HUES48 (cell line): ENCODE results near the gene NFIB.

Experiments
- H3K27ac ChIP-seq: one replicate; pipeline ENCODE4 v1.7.0; 2013; ENCODE audit warnings: low read depth, low read length, inconsistent platforms
- H3K27me3 ChIP-seq: 2 replicates; pipeline ENCODE4 v1.6.1; 2013; ENCODE audit warnings: mild to moderate bottlenecking, low read length; ENCODE audit not compliant: control insufficient read depth, insufficient read depth
- H3K36me3 ChIP-seq: 2 replicates; pipeline ENCODE4 v1.6.1; 2013; ENCODE audit warnings: low read length; ENCODE audit not compliant: control insufficient read depth, insufficient read depth
- H3K4me1 ChIP-seq: 2 replicates; pipeline ENCODE4 v1.6.1; 2013; ENCODE audit warnings: mild to moderate bottlenecking, low read length; ENCODE audit not compliant: control insufficient read depth, insufficient read depth
- H3K4me3 ChIP-seq: 2 replicates; pipeline ENCODE4 v1.5.1; 2013; ENCODE audit warnings: mild to moderate bottlenecking, low read depth, low read length
- H3K9ac ChIP-seq: 2 replicates; pipeline ENCODE4 v1.6.1; 2013; ENCODE audit warnings: mild to moderate bottlenecking, low read depth, low read length, moderate library complexity
- H3K9me3 ChIP-seq: 2 replicates; pipeline ENCODE4 v1.6.1; 2013; ENCODE audit warnings: low read length; ENCODE audit not compliant: control insufficient read depth, insufficient read depth

Gene NFIB

DNA sequence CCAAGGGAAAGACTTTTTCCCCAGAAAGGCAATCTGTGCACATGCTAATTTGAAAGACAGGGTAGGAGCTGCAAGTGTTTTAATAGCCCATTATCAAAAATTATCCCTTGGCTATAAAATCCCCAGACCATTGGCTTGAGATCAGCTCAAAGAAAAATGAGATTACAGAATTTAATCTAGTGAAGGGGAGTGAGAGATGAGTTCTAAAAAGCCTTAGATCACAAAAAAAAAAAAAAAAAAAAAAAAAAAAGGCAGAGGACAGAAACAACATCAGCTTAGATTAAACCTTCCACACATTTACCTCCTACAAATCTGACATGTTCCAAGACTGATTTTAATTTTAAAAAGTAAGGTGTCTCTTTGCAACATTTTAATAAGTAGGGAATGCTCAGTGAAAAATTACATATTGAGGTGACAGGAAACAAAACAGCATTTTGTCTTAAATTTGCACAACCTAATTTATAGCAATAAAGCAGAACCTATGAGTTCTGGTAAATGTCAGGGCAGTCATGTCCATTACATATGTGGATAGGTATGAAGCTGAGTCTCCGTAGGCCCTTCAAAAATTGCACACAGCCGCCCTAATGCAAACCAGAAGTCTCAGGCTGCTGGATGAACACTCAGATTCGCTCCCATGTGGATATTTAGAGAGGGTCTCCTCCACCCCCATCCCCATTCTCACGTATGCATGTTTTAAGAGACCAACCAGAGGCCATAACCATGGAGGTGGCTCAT, 43.4 kb downstream of the NFIB start:
- no peak overlapping the region for H3K27ac ChIP-seq
- no peak overlapping the region for H3K4me3 ChIP-seq
- H3K4me1 ChIP-seq: peaks cover 50% of the 10 kb centered on the region

DNA sequence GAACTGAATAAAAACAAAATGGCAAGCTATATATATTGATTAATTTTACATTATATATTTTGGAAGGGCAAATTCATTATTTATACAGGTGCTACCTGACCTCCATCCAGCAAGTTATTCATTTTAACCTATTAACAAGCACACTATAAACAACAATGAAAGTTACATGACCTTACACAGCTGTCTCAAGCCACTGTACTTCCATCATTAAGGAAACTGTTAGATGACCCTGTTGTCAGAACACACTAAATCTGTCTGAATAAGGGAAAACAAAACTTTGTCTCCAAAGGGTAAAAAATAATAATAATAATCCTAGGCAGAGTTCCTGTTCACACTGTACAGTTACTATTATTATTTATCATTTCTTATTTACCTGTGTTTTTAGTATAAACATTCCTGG, 44.0 kb downstream of the NFIB start:
- H3K9ac ChIP-seq: no peak overlapping the region
- H3K27ac ChIP-seq: no peak overlapping the region
- H3K4me1 ChIP-seq: peaks cover 44% of the 10 kb centered on the region
- no peaks in the 10 kb centered on the region for H3K36me3 ChIP-seq
- no peaks in the 10 kb centered on the region for H3K27me3 ChIP-seq
- no peak overlapping the region for H3K4me3 ChIP-seq
- no peaks in the 10 kb centered on the region for H3K9me3 ChIP-seq

More for the DNA sequence above, 43.4 kb downstream of the NFIB start:
- no peaks in the 10 kb centered on the region for H3K27me3 ChIP-seq
- H3K9ac ChIP-seq: no peak overlapping the region
- no peaks in the 10 kb centered on the region for H3K9me3 ChIP-seq
- no peaks in the 10 kb centered on the region for H3K36me3 ChIP-seq

DNA sequence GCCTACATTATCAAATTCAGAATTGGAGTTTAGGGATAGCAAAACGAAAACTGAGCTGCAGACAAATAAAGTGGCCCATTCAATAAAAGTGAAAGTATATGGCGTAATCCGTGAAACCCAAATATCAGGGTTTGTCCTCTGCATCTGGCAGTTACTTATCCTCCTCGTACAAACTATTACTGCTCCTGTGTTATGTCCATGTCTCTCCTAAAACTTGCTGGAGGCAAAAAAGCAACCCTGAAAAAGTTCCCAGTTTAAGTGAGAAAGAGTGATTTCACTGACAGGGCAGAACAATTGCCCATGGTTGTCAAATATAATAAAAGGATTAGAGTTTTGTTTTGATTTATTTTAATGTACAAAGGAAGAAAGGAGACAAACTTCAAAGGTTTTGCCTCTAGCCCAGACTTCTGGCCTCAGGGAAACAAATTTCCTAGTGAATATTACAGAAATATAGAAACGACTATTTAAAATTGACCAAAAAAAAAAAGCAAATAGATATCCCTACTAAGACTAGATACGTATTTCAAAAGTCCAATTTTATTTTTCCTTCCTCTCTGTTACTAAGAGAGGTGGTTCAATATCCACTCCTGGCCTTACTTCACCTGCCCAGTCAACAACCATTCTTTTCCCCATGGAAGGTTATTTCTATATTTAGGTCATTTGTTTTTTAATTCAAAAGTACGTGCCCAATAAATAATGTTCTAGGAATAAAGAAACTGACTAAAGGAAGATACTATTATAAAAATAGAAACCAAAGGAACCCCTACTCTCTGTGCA, 50.0 kb downstream of the NFIB start:
- Histone ChIP-seq H3K27me3 (no peaks in the 10 kb centered on the region), H3K36me3 (no peaks in the 10 kb centered on the region), H3K9me3 (no peaks in the 10 kb centered on the region), H3K4me1 (no peaks in the 10 kb centered on the region), H3K4me3 (no peak overlapping the region), H3K27ac (no peak overlapping the region), H3K9ac (no peak overlapping the region)

DNA sequence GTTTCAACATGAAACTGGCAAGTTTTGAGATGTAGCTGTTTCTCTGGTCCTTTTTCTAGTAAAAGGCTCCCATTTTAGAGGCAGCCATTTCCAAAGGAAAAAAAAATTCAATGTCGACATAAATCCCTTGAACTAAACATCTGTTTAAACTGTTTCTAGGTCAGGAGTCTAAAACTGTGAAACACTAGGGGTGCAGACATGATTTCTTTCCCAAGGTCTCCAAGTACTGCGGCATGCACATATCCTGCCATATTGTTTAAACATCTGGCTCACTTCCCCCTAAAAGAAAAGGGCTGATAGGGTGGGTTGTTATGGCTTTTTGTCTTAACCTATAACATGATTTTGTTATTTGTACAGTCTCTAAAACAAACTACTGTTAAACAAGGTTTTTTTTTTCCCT, 51.1 kb downstream of the NFIB start:
- H3K4me1 ChIP-seq: no peaks in the 10 kb centered on the region
- H3K9ac ChIP-seq: no peak overlapping the region
- no peaks in the 10 kb centered on the region for H3K36me3 ChIP-seq
- H3K9me3 ChIP-seq: no peaks in the 10 kb centered on the region
- H3K27me3 ChIP-seq: no peaks in the 10 kb centered on the region
- no peak overlapping the region for H3K4me3 ChIP-seq
- H3K27ac ChIP-seq: no peak overlapping the region

DNA sequence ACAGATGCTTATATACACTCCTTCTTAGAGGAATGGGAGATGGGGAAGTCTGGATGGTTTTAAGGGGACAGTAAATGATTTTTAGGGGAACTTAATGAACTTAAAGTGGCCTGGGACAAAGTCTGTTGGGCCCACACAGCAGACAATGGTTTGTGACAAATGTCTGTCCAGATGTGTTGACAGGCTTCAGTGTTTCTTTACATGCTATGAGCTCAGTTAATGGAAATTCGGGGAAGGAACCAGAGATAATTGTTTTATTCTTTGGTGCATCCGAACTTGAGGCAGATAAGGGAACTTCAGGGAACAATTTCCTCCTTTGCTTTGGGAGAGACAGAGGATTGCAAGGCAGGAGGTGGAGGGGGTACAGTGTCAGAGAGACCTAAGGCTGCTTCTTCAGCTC, 52.3 kb downstream of the NFIB start:
- no peak overlapping the region for H3K27ac ChIP-seq
- no peak overlapping the region for H3K4me3 ChIP-seq
- no peak overlapping the region for H3K9ac ChIP-seq
- H3K4me1 ChIP-seq: no peaks in the 10 kb centered on the region
- H3K9me3 ChIP-seq: no peaks in the 10 kb centered on the region
- no peaks in the 10 kb centered on the region for H3K27me3 ChIP-seq
- no peaks in the 10 kb centered on the region for H3K36me3 ChIP-seq

DNA sequence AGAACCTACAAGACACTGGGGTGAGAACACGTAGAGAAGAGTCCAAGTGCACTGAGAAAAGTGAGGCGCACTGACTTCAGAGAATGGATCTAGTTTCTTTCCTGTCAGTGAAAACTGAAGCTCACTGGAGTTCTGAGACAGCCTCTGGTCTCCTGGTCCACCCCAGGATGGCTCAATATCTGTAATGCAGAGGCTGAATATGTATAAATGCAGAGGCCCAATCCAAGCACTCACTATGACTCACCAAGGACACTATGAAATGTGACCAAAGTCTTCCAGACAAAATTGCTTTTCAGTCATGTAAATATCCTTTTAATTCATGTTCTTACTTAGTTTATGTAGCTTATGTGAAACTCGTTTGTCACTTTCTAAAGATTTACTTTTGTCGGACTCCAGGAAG, 53.8 kb downstream of the NFIB start:
- Histone ChIP-seq H3K9me3 (no peaks in the 10 kb centered on the region), H3K36me3 (no peaks in the 10 kb centered on the region), H3K27ac (no peak overlapping the region), H3K4me3 (no peak overlapping the region), H3K9ac (no peak overlapping the region), H3K4me1 (0 out of 2 replicates have a peak, but pooled peaks cover 6% of the 10 kb centered on the region), H3K27me3 (no peaks in the 10 kb centered on the region)

DNA sequence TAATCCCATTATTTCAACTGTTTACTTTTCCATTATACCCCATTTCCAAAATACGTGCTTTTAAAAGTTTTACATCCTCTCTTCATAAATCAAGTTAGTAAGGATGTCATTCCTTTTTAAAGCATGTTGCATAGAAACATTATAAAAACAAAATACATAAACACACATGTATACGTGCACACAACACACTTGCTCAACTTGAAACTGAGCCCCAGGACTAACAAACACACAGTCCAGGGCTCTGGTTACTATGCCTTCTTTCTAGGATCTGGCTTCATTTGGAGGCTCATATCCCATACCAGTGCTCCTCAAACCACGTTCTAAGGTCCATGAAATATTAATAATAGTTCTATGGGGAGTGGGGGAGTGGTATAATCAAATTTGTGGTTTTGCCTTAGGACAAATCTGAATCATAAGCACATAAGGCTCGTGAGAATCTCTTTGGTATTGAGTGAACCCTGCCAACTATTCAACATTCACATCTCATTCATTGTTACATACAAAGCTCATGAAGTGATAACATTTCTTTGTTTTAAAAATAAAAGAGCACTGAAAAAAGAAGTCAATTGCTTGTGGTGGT, 55.2 kb downstream of the NFIB start:
- Histone ChIP-seq H3K9ac (no peak overlapping the region), H3K4me3 (no peak overlapping the region), H3K4me1 (0 out of 2 replicates have a peak, but pooled peaks cover 6% of the 10 kb centered on the region), H3K27me3 (no peaks in the 10 kb centered on the region), H3K27ac (no peak overlapping the region), H3K9me3 (no peaks in the 10 kb centered on the region), H3K36me3 (no peaks in the 10 kb centered on the region)

DNA sequence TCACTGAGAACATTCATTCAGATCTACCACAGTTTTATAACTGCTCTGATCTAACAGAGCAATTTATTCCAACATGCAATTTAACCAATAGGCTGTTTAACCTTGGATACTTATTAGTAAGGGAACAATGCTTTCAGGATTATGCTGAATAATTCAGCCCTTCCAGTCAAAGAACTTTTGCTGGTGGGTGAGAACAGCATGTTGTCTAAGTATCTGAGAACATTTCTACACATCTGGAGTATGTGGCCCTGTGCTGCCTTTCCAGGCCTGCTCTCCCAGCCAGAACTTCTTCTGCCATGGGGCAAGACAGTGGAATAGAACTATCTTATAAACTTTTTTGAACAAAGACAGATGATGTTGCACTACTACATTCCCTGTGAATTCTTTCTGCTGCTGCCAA, 55.8 kb downstream of the NFIB start:
- no peak overlapping the region for H3K4me3 ChIP-seq
- 0 out of 2 replicates have a peak, but pooled peaks cover 6% of the 10 kb centered on the region for H3K4me1 ChIP-seq
- no peak overlapping the region for H3K27ac ChIP-seq
- H3K9ac ChIP-seq: no peak overlapping the region
- no peaks in the 10 kb centered on the region for H3K9me3 ChIP-seq
- H3K36me3 ChIP-seq: no peaks in the 10 kb centered on the region
- H3K27me3 ChIP-seq: no peaks in the 10 kb centered on the region

DNA sequence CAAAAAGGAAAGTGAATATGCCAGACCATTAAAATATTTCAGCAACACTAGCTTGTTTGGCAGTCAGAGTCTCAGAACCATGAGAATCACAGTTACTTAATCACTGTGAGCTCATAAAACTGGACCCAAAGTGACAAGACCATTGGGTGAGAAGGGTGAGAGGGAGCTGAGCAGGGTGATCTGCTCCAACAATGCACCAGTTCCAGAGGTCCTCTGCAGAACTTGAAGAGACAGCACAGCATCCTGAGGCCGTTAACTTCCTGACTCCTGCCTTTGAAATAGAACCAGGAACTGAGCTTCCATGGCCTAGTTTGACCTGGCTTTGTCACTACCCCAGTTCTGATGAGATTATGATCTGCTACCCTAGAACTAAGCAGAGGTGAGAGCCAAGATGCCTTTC, 57.4 kb downstream of the NFIB start:
- Histone ChIP-seq H3K9me3 (no peaks in the 10 kb centered on the region), H3K9ac (0 out of 2 replicates have a peak overlapping the region, but pooled peaks have one; percentile 18), H3K27me3 (no peaks in the 10 kb centered on the region), H3K36me3 (no peaks in the 10 kb centered on the region), H3K4me1 (peaks cover 8% of the 10 kb centered on the region), H3K27ac (no peak overlapping the region), H3K4me3 (no peak overlapping the region)

DNA sequence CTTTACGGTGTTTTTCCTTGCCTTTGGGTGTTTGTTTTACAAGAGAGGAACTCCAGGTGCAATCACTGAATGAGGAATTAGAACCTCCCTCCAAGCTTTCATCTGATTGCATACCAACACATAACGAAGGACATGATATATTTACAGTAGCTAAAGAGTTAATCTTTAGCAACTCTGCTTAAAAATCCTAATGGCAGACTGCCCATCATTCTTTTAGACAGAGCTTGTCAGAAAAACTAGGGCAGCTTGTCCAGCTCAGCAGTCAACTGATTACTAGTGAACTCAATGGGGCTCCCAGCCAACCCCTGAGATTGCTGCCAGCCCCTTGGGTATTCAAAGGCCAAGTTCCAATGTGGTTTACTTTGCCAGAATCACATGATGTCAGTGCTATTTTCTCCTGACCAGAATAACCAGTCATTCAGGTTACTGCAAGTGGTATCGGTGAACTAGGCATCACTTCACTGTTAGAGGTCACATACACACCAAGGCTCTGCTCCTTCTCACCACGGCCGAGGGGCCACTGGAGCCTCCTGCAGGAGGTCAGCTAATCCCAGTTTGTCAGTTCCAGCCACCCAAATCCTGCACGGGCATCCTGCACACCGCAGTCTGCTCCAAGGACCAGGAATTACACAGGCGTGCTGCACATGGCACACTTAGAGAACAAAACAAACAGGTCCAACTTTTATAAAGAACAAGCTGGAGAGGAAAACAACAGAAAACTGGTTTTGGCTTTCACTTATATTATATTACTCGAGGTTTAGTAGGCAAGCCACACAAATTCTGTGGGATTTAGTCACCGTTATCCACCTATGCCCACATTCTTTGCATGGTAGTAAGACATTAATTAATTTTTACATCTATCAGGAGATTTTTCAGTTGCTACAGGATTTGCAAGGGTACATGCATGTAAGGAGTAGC, 62.5 kb downstream of the NFIB start:
- H3K27ac ChIP-seq: peak overlapping the region; percentile 16
- peaks cover 18% of the 10 kb centered on the region for H3K4me1 ChIP-seq
- H3K9ac ChIP-seq: no peak overlapping the region
- no peaks in the 10 kb centered on the region for H3K36me3 ChIP-seq
- H3K4me3 ChIP-seq: no peak overlapping the region
- H3K9me3 ChIP-seq: no peaks in the 10 kb centered on the region
- H3K27me3 ChIP-seq: no peaks in the 10 kb centered on the region
